ENCODE results near the gene CNPY1.

CNPY1 gene

GRCh38 chr7:155453296-155454182 is 92.8 kb downstream of the CNPY1 start:
- no peak for DNase-seq (ENCODE audit: low spot score)

GRCh38 chr7:155452505-155453295 is 93.7 kb downstream of the CNPY1 start:
- DNase-seq (ENCODE audit: low spot score), result no peak

GRCh38 chr7:155451840-155452239 is 94.5 kb downstream of the CNPY1 start:
- no peak for DNase-seq (ENCODE audit: low spot score)

Measured in RKO (cell line).